Measurements from ENCODE around the gene CCER1. TPM values are rescaled to one million over a fixed set of nuclear protein-coding genes. Genes with fewer than 3 reads are reported as not detected.

CCER1 gene
- total RNA-seq, 1 experiment from 2014 or later: not detected

DNA sequence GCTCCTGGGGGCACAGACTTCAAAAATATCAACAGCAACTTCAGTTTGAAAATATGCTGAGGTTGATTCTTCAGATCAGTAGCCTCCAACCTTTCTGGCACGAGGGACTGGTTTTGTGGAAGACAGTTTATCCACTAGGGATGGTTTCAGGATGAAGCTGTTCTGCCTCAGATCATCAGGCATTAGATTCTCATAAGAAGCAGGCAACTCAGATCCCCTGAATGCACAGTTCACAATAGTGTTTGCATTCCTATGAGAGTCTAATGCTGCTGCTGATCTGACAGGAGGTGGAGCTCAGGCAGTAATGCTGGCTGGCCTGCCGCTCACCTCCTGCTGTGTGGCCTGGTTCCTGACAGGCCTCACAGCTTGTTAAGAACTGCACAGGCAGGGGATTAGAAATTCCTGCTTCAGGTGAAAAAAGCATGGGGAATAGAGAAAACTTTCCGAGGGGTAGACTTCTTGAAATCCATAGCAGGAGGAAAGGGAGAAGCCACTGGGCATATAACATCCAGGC lies 37.0 kb upstream of the CCER1 start:
- no peak overlapping the region for H2AFZ ChIP-seq (ENCODE audit: low read length)
- no peak for DNase-seq
- no peaks in the 10 kb centered on the region for H3K79me1 ChIP-seq (ENCODE audit: insufficient read depth, low read depth, low read length, poor library complexity, severe bottlenecking)
- H3K4ac ChIP-seq (ENCODE audit: low read depth, low read length): no peak overlapping the region
- H3K27ac Mint-ChIP-seq: no peak overlapping the region; a peak in 1 of 7 replicates
- peaks cover 8 to 23% (median 9%) of the 10 kb centered on the region in 3 experiments for H3K36me3 Mint-ChIP-seq (ENCODE audit: insufficient read depth in 1 of 3, low read depth in 3 of 3)
- no peak overlapping the region for H4K5ac ChIP-seq (ENCODE audit: insufficient read length, low read depth, low read length)
- H3K4me2 ChIP-seq (ENCODE audit: insufficient read depth, insufficient read length, low read length): no peak overlapping the region
- H3K4me3 Mint-ChIP-seq: no peak overlapping the region
- H3K9me3 Mint-ChIP-seq: peaks cover 14 to 17% of the 10 kb centered on the region in 2 experiments
- H4K91ac ChIP-seq (ENCODE audit: insufficient read length, low read depth, low read length): no peak overlapping the region
- H2AK5ac ChIP-seq (ENCODE audit: insufficient read length, low read length): no peak overlapping the region
- TF ChIP-seq CTCF (conservative IDR thresholded peaks at IDR 0.05): no peak
- H2BK12ac ChIP-seq (ENCODE audit: insufficient read length, low read depth, low read length): no peak overlapping the region
- peaks cover 4% of the 10 kb centered on the region in 2 experiments; a peak in 2 of 4 replicates for H3K4me1 Mint-ChIP-seq
- no peaks in the 10 kb centered on the region for H3K9me3 ChIP-seq (ENCODE audit: control insufficient read depth, low read depth, low read length)
- no peak overlapping the region for H2BK15ac ChIP-seq (ENCODE audit: low read depth, low read length)
- no peak overlapping the region for H4K8ac ChIP-seq (replicated peaks; ENCODE audit: insufficient read length, low read depth, low read length)
- H3K23me2 ChIP-seq (ENCODE audit: insufficient read length, low read depth, low read length, poor library complexity, severe bottlenecking): no peaks in the 10 kb centered on the region
- no peak overlapping the region for H2BK5ac ChIP-seq (ENCODE audit: insufficient read length, low read length)
- H3K27me3 ChIP-seq (ENCODE audit: insufficient read depth, low read length): no peaks in the 10 kb centered on the region; the same call in 1 of the 2 replicates
- H3K9ac ChIP-seq (ENCODE audit: extremely low read depth, insufficient read length, low read length): no peak overlapping the region
- no peak overlapping the region for H3K27ac ChIP-seq (ENCODE audit: insufficient read length, low read depth, low read length)
- H4K20me1 ChIP-seq (ENCODE audit: control insufficient read depth, insufficient read depth, insufficient read length): no peaks in the 10 kb centered on the region
- WGBS (ENCODE audit: extremely low coverage, insufficient read length, low lambda C conversion rate): no CpG with 5 or more reads among the region's 3 CpGs
- peaks cover 49% of the 10 kb centered on the region for H3K27me3 Mint-ChIP-seq (ENCODE audit: low read depth)
- H3K18ac ChIP-seq (ENCODE audit: insufficient read length, low read depth, low read length): no peak overlapping the region
- H2BK20ac ChIP-seq (ENCODE audit: low read depth, low read length, poor library complexity, severe bottlenecking): no peak overlapping the region
- no peak overlapping the region for H3T11ph ChIP-seq (ENCODE audit: low read length)
- H2BK120ac ChIP-seq (ENCODE audit: low read depth, low read length, poor library complexity, severe bottlenecking): no peak overlapping the region
- no peaks in the 10 kb centered on the region for H3K4me1 ChIP-seq (ENCODE audit: insufficient read depth, low read length)
- H3K14ac ChIP-seq (ENCODE audit: insufficient read depth, low read length): no peak overlapping the region
- H3K56ac ChIP-seq (ENCODE audit: insufficient read length, low read depth, low read length): no peak overlapping the region
- no peak overlapping the region for H3K23ac ChIP-seq (ENCODE audit: insufficient read length, low read depth, low read length)
- no peaks in the 10 kb centered on the region for H3K79me2 ChIP-seq (ENCODE audit: insufficient read depth, low read length)

All from H9 (cell line).